EL (cell line): Measurements from ENCODE around the gene GPD2.
A peak's percentile ranks its signal among the peaks of the same experiment; 100 is the strongest.
"Not testable (repeated sequence)": the region's sequence is repeated elsewhere in the genome, so short reads cannot be mapped to it uniquely, and the experiment has no call there.

ENCODE experiments used
- DNase-seq: peaks from one replicate; pipeline ENCODE4 v3.0.0-alpha.2; 2016

Gene GPD2

DNA sequence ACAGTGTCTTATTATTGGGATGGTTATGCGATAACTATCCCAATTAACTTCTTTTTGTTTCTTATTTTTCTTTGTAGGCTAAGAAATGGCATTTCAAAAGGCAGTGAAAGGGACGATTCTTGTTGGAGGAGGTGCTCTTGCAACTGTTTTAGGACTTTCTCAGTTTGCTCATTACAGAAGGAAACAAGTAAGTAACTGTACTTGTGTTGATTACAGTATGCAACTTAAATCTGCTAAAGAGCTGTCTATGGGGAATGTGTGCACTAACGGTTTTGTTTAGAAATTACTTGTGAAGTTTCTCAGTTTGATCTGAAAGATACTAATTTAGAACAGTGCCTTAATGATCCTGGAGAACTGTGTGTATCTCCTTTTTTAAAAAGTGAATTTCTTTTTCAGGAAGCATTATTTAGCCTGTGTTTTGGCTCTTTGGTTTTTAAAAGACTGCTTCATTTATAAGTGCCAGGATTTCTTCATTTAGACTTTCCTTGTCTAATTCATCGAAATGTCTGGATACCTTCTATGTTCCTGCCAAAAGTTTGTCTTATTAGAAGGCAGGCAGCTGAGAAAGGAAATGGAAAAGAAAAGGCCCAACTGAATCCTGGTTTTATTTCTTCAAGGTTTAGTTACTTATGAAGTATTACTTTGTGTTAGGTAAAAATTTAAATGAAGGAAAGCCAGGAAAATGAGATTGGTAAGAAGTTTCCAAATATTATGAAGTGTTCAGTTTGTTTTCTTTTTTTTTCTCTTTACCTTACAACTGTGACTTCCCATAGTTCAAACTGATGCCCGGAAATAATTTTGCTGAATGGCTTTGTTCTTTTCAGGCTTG lies 40.1 kb downstream of the GPD2 start:
- DNase-seq: no peak

- peak; percentile 77 for DNase-seq
Observed at GRCh38 chr2:156476850-156477206, 40.6 kb downstream of the GPD2 start.

DNA sequence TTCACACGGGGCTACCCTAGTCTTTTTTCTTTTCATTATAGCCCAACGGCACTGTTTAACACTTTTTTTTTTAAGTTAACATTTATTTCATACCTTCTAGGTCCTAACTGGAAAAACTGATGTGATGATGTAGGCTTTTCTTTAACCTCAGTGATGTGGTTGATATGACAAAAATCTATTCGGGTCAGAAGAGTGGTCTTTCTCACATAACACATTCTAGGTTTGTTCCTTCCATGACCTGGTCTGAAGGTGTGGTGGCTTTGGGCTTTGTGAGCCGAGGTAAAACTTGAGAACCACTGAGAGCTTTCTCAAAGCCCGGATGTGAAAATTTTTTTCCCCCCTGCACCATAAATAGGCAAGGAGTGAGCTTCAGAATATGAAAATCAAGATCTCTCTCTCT lies 44.2 kb downstream of the GPD2 start:
- no peak for DNase-seq

GRCh38 chr2:156481312-156481711 lies 45.1 kb downstream of the GPD2 start:
- DNase-seq: no peak

- no peak for DNase-seq
Observed at GRCh38 chr2:156483741-156484173, 47.6 kb downstream of the GPD2 start.

- peak; percentile 16 for DNase-seq
Observed at GRCh38 chr2:156486147-156486546, 50.0 kb downstream of the GPD2 start.

DNA sequence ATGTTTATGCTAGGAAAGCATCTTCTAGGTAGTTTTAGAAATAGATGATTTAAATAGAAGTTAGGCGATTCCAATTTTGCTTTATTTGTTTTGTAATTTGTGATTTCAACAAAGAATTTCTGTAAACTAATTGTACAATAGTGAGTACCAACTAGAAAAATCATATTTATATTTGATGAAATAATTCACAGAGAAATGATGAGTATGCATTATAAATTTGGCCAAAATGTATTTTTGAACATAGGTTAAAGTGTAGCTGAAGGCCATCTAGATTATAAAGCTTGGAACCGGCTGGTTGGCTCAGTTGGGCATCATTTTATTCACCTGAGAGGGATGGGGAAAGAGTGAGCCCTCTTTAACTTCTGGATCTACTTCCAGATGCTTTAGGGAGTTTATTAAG lies 50.4 kb downstream of the GPD2 start:
- no peak for DNase-seq

DNA sequence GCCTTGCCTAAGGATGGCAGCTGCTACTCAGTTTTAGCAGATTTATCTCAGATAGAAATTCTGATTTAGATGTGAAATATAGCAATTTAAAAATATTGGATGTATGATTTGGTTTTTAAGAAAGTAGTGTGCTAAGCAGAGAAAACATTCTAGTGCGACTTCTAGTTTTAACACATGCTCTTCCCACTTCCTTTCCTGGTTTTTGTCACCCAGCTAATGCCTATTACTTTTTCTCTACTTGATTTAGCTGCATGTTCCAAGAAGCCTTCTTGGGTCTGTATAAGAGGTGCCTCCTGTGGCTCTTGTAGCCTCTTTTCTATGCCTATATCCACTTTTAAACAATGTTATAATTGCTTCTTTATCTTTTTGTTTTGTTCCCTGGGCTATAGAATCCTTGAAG lies 53.0 kb downstream of the GPD2 start:
- no peak for DNase-seq

GRCh38 chr2:156489750-156490465 lies 53.7 kb downstream of the GPD2 start:
- no peak for DNase-seq

DNA sequence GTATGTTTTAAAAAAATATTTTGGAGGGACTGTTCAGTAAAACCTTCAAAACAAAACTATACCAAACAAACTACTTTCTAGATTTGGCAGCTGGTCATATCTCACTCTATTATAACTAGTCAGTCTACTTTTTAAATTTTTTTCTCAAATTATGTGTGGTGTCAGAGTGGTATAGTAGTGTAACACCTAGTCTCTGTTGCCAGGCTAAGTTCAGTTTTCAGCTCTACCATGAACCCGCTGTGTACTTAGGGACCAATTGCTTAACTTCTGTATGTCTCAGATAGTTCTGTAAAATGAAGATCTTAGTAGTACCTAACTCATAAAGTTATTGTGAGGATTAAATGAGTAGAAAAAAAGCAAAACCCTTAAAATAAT lies 54.3 kb downstream of the GPD2 start:
- no peak for DNase-seq

- DNase-seq: no peak
Observed at GRCh38 chr2:156491176-156491575, 55.0 kb downstream of the GPD2 start.

GRCh38 chr2:156492979-156493378 lies 56.8 kb downstream of the GPD2 start:
- DNase-seq: no peak

DNA sequence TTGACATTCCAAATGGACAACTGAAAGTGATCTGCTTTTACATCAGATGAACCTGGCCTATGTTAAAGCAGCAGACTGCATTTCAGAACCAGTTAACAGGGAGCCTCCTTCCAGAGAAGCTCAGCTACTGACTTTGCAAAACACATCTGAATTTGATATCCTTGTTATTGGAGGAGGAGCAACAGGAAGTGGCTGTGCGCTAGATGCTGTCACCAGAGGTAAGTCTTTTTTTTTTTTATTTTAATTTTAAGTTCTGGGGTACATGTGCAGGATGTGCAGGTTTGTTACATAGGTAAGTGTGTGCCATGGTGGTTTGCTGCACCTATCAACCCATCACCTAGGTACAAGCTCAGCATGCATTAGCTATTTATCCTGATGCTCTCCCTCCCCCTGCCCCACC lies 59.8 kb downstream of the GPD2 start:
- DNase-seq: not testable (repeated sequence)

- DNase-seq: no peak
Observed at GRCh38 chr2:156505696-156506095, 69.5 kb downstream of the GPD2 start.

- no peak for DNase-seq
Observed at GRCh38 chr2:156511122-156511521, 74.9 kb downstream of the GPD2 start.

- no peak for DNase-seq
Observed at GRCh38 chr2:156511803-156512202, 75.6 kb downstream of the GPD2 start.

- DNase-seq: no peak
Observed at GRCh38 chr2:156512451-156512850, 76.3 kb downstream of the GPD2 start.

DNA sequence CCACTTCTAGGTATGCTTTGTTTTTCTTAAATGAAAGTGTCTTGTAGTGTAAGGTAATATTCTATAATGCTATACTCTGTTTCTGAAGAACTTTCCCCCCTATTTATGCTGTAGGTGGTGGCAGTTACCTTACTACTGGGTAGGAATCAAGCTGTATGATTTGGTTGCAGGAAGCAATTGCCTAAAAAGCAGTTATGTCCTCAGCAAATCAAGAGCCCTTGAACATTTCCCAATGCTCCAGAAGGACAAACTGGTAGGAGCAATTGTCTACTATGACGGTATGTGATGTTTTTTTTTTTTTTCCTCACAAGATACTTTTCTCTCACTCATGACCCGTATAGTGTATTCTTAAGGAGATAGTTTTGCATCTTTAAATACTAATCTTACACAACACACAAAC lies 77.0 kb downstream of the GPD2 start:
- DNase-seq: no peak

GRCh38 chr2:156517419-156517818 lies 81.2 kb downstream of the GPD2 start:
- no peak for DNase-seq

- DNase-seq: no peak
Observed at GRCh38 chr2:156518138-156518537, 82.0 kb downstream of the GPD2 start.

DNA sequence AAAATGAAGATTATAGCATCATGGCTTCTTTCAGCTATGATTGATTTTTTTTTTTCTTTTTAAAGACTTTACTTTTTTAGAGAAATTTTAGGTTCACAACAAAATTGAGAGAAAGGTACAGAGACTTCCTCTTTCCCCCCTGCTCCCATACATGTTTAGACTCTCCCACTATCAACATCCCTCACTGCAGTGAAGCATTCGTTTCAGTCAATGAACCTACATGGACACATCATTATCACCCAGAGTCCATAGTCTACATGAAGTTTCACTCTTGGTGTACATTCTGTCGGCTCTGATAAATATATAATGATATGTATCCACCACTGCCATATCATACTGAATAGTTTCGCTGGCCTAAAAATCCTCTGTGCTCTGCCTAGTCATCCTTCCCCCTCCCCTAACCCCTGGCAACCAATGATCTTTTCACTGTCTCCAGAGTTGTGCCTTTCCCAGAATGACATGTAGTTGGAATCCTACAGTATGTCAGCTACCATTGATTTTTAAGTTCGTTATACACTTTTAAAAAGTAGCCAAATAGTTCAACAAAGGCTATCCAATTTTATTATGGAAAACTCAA lies 86.8 kb downstream of the GPD2 start:
- DNase-seq: no peak

GRCh38 chr2:156526950-156527636 lies 90.9 kb downstream of the GPD2 start:
- no peak for DNase-seq

GRCh38 chr2:156528583-156528982 lies 92.4 kb downstream of the GPD2 start:
- DNase-seq: not testable (repeated sequence)

DNA sequence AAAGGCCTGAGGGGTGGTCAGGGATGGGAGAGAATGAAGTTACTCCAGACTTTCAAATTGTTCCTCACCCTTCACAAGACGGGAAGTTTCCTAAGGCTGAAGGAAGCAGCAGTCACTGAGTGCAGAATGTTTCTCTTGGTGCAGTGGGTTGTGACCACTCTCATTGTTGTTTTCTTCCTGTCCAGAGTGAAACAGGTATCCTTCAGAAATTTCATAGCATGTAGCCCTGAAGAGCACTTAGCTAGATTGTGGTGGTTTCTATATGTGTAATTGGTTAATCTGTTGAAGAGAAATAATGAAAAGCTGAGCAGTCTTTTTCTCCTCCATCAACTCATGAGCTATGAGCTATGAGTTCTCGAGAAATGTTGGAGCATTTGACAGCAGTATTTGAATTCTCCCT lies 96.8 kb downstream of the GPD2 start:
- DNase-seq: no peak
